D721Med (cell line): Measurements from ENCODE around the gene BTF3.

Experiments used
- DNase-seq: peaks from one replicate; pipeline ENCODE4 v3.0.0; 2011; ENCODE audit warnings: low spot score; ENCODE audit not compliant: insufficient read length
- FAIRE-seq: peaks from 2 replicates; lab custom pipeline; 2011; peaks lifted over from hg19 to GRCh38; lab: Jason Lieb, UNC
- TF ChIP-seq, protein P1 (sequence below): IDR thresholded peaks from 2 replicates; pipeline ENCODE4 v1.5.1; 2012; ENCODE audit warnings: mild to moderate bottlenecking, control low read depth; ENCODE audit not compliant: insufficient read depth; ENCODE audit errors: missing control alignments

The BTF3 gene

DNA sequence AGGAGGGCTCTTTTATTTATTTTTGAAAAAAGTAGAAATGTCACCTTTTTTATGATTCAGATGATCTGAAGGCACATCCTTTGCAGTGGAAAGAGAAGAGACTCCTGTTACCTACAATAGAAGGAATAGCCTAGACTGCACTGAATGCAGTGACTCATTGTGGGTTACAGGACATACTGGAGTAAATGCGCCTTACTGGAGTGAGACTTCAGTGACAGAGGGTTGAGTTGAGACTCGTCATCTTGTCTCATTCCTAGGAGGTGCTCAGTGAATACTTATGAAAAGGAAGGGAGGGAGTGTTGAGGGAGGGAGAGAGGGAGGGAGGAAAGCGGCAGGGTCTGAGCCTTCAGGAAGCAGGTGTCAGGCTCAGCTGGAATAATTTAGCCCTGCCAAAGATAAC lies 42.0 kb downstream of the BTF3 start:
- DNase-seq = no peak
- TF ChIP-seq, protein P1, sequence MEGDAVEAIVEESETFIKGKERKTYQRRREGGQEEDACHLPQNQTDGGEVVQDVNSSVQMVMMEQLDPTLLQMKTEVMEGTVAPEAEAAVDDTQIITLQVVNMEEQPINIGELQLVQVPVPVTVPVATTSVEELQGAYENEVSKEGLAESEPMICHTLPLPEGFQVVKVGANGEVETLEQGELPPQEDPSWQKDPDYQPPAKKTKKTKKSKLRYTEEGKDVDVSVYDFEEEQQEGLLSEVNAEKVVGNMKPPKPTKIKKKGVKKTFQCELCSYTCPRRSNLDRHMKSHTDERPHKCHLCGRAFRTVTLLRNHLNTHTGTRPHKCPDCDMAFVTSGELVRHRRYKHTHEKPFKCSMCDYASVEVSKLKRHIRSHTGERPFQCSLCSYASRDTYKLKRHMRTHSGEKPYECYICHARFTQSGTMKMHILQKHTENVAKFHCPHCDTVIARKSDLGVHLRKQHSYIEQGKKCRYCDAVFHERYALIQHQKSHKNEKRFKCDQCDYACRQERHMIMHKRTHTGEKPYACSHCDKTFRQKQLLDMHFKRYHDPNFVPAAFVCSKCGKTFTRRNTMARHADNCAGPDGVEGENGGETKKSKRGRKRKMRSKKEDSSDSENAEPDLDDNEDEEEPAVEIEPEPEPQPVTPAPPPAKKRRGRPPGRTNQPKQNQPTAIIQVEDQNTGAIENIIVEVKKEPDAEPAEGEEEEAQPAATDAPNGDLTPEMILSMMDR = no peak
- FAIRE-seq = no peak

DNA sequence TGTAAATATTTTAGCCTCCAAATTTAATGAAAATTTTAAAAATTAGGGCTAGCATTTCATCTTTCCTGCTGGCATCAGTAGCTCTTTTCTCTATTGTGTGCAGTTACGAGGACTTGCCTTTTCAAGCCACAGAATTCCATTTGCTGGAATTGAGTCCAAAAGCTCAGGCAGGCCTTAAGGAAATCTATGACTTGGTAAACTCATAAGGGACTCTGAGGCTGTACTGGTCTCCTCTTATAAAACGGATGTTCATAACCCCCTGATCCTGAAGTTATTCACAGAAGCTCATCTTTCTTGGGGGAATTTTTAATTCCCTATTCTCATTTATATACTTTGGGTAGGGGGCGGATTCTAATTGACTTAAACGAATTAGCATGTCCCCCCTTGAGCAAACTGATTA lies 43.8 kb downstream of the BTF3 start:
- FAIRE-seq (no peak), DNase-seq (no peak)
- TF ChIP-seq, protein P1 = no peak

DNA sequence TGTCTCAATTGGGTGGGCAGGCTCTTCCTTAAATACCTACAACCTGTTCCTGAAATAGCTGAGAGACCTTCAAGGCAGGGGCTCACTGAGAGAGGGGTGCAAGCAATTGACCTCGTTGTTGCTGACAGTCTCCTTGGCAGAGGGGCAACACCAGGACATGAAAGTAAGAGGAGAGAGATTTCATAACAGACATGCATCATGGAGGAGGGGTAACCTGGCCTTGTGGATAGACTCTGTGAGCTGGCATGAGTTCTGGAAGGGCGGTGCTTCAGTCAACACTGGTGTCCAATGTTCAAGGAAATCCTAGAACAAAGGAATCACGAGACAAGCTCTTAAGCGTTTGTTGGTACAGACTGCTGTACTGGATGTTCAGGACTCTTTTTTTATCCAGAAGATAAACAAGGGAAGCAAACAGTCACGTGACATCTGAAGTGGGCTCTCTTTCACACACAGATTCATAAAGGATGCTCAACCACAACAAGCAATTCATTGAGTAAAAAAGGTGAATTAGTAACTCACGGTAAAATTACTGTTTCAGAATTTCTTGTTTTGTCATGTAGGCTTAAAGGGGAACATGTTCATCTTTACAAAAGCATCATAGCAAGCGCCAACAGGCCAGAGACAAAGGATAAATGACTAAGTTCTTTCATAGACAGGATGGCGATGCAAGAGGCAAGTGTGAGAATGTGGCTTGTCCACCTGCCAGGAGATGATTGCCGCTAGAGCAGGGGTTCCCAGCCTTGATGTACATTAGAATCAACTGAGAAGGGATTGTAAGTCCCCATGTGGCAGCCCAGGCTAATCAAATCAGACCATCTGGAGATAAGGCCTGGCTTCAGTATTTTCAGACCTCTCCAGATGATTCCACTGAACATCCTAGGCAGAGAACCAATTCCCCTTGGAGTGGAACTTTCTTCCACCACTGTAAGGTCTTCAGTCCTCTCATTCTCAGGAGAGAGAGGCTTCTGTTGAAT lies 46.5 kb downstream of the BTF3 start:
- DNase-seq = no peak
- TF ChIP-seq, protein P1 = no peak
- FAIRE-seq = no peak

DNA sequence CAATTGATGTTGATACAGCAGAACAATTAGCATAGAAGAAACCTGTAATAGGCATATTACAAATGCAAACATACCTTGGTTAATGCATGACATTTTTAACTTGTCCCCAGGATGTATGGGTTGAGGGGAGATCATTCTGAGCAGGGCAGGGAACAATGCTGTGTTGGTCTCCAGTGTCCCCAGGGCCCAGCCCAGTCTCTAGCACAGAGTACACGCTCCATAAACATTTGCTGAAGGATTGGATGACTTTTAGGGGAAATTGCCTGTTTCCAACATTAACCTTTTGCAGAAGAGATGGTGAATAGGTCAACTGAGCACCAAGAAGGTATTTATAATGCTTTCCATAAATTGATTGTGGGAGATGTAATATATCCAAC lies 47.1 kb downstream of the BTF3 start:
- TF ChIP-seq, protein P1 = no peak
- DNase-seq (no peak), FAIRE-seq (no peak)

DNA sequence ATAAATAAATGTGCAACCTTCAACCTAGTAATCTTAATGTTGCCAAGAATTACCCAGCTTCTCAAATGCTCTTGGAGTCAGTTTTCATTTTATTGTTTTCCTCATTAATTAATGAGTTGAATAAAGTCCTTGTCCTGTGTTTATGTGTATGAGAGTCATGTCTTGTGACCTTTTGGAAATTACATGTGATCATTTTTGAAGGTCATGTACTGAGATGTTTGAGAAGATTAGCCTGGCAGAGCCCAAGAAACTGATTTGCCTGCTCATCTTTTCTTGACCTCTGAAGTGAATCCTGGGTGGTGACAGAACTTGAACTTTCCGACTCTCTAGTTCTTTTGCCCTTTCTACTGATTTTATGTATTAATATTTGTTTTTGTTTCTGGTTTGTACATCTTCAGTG lies 51.8 kb downstream of the BTF3 start:
- TF ChIP-seq, protein P1 = no peak
- FAIRE-seq = no peak
- no peak for DNase-seq

DNA sequence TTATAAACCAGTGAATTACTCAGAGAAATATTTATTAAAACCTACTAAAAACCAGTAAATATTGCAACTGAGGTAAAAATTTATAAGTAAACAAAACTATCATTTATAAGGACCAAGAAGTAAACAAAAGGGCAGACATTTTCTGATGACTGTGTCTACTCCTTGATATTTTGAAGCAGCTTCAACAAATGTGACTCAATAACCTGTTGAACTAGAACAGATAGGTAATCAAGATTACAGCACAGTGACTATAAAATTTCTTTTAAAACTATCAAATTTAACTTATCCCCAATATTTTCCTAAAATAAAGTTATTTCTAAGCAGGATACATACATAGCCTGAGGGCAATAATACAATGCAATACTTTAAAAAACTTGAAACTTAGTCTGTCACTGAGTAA lies 54.4 kb downstream of the BTF3 start:
- no peak for DNase-seq
- TF ChIP-seq, protein P1 = no peak
- FAIRE-seq = no peak
